ENCODE measurements around the gene GPC6. TPM values are rescaled to one million over a fixed set of nuclear protein-coding genes. Genes with fewer than 3 reads are reported as not detected.
A peak's percentile ranks its signal among the peaks of the same experiment; 100 is the strongest.

Gene GPC6
- polyA plus RNA-seq, 1 of the 3 experiments (the other 2 are of a cell fraction), result 6.7 TPM

- Histone ChIP-seq H4K20me1 (ENCODE audit: insufficient read depth) (no peaks in the 10 kb centered on the region), H3K4me1 (ENCODE audit: control insufficient read depth in 1 of 2, insufficient read depth in 2 of 2, low read depth in 1 of 2, low read length in 1 of 2) (peaks cover 0 to 16% of the 10 kb centered on the region in 2 experiments; a peak in 1 of 4 replicates), H3K27ac (ENCODE audit: low read depth in 2 of 2, low read length in 1 of 2) (peak overlapping the region in 1 of 2 experiments; percentile 6; a peak in 2 of 4 replicates), H3K36me3 (replicated peaks in 1 of 2; ENCODE audit: control insufficient read depth in 1 of 2, insufficient read depth in 2 of 2, low read length in 1 of 2) (no peaks in the 10 kb centered on the region), H3F3A (replicated peaks; ENCODE audit: insufficient read depth) (peaks cover 3% of the 10 kb centered on the region), H3K27me3 (ENCODE audit: insufficient read depth) (no peaks in the 10 kb centered on the region), H3K9ac (no peak overlapping the region), H2AFZ (ENCODE audit: low read depth) (peak overlapping the region; percentile 24; the same call in 1 of the 2 replicates), H3K79me2 (ENCODE audit: insufficient read depth) (no peaks in the 10 kb centered on the region), H3K4me2 (no peak overlapping the region), H3K9me2 (no peaks in the 10 kb centered on the region), H3K9me3 (no peaks in the 10 kb centered on the region), H3K4me3 (ENCODE audit: low read depth in 2 of 2, low read length in 1 of 2) (no peak overlapping the region)
- ChIA-PET POLR2A (no interaction called here), CTCF (interaction anchor here (1.0 kb wide), 1 partner anchor 11 kb away, joined by 3 read pairs; no protein-coding TSS in a partner anchor)
- WGBS (ENCODE audit: low lambda C conversion rate), result 74% methylated on average over 6 of the region's 6 CpGs
- no peak for DNase-seq
- TF ChIP-seq IRF3 (IDR thresholded peaks at IDR 0.05; ENCODE audit: low read depth, low read length) (no peak), SMC3 (IDR thresholded peaks at IDR 0.05; ENCODE audit: low read depth, low read length) (no peak), EP300 (IDR thresholded peaks at IDR 0.05; ENCODE audit: borderline replicate concordance in 1 of 2, low read depth in 1 of 2, low read length in 1 of 2) (no peak)
Measured at GRCh38 chr13:93217721-93218261, 8.8 kb upstream of the GPC6 start.

- WGBS (ENCODE audit: low lambda C conversion rate), result 73% methylated on average over 3 of the region's 3 CpGs
- Histone ChIP-seq H3K4me1 (ENCODE audit: control insufficient read depth in 1 of 2, insufficient read depth in 2 of 2, low read depth in 1 of 2, low read length in 1 of 2) (peaks cover 0 to 16% of the 10 kb centered on the region in 2 experiments; a peak in 1 of 4 replicates), H3K27me3 (ENCODE audit: insufficient read depth) (no peaks in the 10 kb centered on the region), H3K79me2 (ENCODE audit: insufficient read depth) (no peaks in the 10 kb centered on the region), H2AFZ (ENCODE audit: low read depth) (no peak overlapping the region), H3K4me3 (ENCODE audit: low read depth in 2 of 2, low read length in 1 of 2) (no peak overlapping the region), H3K36me3 (replicated peaks in 1 of 2; ENCODE audit: control insufficient read depth in 1 of 2, insufficient read depth in 2 of 2, low read length in 1 of 2) (no peaks in the 10 kb centered on the region), H3K9ac (no peak overlapping the region), H3K4me2 (no peak overlapping the region), H3F3A (replicated peaks; ENCODE audit: insufficient read depth) (peaks cover 3% of the 10 kb centered on the region), H3K9me3 (no peaks in the 10 kb centered on the region), H3K27ac (ENCODE audit: low read depth in 2 of 2, low read length in 1 of 2) (no peak overlapping the region), H4K20me1 (ENCODE audit: insufficient read depth) (no peaks in the 10 kb centered on the region), H3K9me2 (no peaks in the 10 kb centered on the region)
- ChIA-PET POLR2A (no interaction called here), CTCF (interaction anchor here (1.0 kb wide), 1 partner anchor 10 kb away, joined by 3 read pairs; no protein-coding TSS in a partner anchor)
- DNase-seq, result no peak
- TF ChIP-seq FOSL2 (IDR thresholded peaks at IDR 0.05; ENCODE audit: borderline replicate concordance, low read depth), result no peak
- no peak for TF ChIP-seq PBX3 (IDR thresholded peaks at IDR 0.05)
- TF ChIP-seq MEF2A (IDR thresholded peaks at IDR 0.05; ENCODE audit: borderline replicate concordance, low read depth), result no peak
- no peak for TF ChIP-seq NRF1 (IDR thresholded peaks at IDR 0.05; ENCODE audit: low read depth, low read length)
- TF ChIP-seq SMC3 (IDR thresholded peaks at IDR 0.05; ENCODE audit: low read depth, low read length), result no peak
- no peak for TF ChIP-seq GATA2 (CRISPR knock-in tag; IDR thresholded peaks at IDR 0.05)
- TF ChIP-seq RXRA (IDR thresholded peaks at IDR 0.05; ENCODE audit: borderline replicate concordance, low read depth), result no peak
- TF ChIP-seq JUND (IDR thresholded peaks at IDR 0.05), result no peak
- TF ChIP-seq YY1 (IDR thresholded peaks at IDR 0.05; ENCODE audit: low read depth), result no peak
- TF ChIP-seq CHD2 (IDR thresholded peaks at IDR 0.05; ENCODE audit: low read length, partially characterized antibody), result no peak
- no peak for TF ChIP-seq TEAD4 (IDR thresholded peaks at IDR 0.05; ENCODE audit: borderline replicate concordance, insufficient read depth)
- TF ChIP-seq TCF12 (IDR thresholded peaks at IDR 0.05), result no peak
- no peak for TF ChIP-seq FOXJ3 (CRISPR knock-in tag; IDR thresholded peaks at IDR 0.05)
- TF ChIP-seq CTCF (IDR thresholded peaks at IDR 0.05), result no peak
Measured at GRCh38 chr13:93218583-93218982, 8.0 kb upstream of the GPC6 start.
